ENCODE measurements around the gene DBNDD2. TPM values are rescaled to one million over a fixed set of nuclear protein-coding genes. Genes with fewer than 3 reads are reported as not detected.
A peak's percentile ranks its signal among the peaks of the same experiment; 100 is the strongest.

The DBNDD2 gene
- total and polyA plus RNA-seq, 2 donors (not counting 1 experiment from before 2014, with no cell fraction given): 4.8 to 51.8 TPM

DNA sequence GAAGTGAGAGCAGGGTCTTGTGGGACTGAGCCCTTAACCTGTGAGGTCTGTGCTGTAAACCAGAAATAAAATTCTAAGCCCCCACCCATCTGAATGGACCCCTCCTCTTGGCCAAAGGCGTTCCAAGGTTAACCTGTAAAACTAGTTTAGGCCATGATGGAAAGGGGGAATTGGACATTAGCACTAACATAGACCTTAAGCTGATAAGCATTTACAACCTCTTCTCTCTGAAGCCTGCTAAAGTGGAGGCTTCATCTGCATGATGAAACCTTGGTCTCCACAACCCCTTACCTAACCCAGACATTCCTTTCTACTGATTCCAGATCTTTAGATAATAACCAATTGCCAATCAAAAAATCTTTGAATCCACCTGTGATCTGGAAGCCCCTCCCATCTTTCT is 33.7 kb downstream of the DBNDD2 start:
- DNase-seq (ENCODE audit: low read depth in 2 of 2): no peak

DNA sequence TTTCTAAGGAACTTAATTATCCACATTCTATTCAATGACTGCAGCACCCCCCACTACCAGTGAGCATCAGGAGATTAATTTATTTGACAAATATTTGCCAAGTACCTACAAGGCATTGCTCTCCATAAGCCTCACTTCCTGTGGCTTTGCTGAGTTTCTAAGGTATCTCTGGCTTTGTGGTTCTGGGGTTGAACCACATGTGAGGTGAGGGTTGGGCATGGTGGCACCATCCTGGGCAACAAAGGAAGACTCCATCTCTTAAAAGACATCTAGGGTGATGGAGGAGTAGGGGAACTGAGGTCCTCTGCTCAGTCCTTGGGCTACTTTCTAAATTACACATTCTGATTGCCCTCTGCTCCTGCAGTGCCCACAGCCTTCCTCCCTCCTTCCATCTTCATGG is 36.0 kb downstream of the DBNDD2 start:
- Histone ChIP-seq H3K27ac (ENCODE audit: insufficient read depth, low read length) (no peak overlapping the region), H3K4me1 (ENCODE audit: control insufficient read depth, extremely low read depth, insufficient read depth, low read length) (no peaks in the 10 kb centered on the region), H3K79me2 (ENCODE audit: control insufficient read depth, insufficient read depth, low read length) (no peaks in the 10 kb centered on the region), H2AFZ (ENCODE audit: low read length) (no peak overlapping the region), H3K9ac (ENCODE audit: insufficient read depth, low read length) (no peak overlapping the region), H3K4me2 (ENCODE audit: extremely low read depth, insufficient read depth, low read length) (no peak overlapping the region), H3K36me3 (ENCODE audit: control insufficient read depth, insufficient read depth, low read length) (no peaks in the 10 kb centered on the region), H4K20me1 (ENCODE audit: control insufficient read depth, extremely low read depth, insufficient read depth, low read length) (no peaks in the 10 kb centered on the region), H3K27me3 (ENCODE audit: control insufficient read depth, insufficient read depth, low read length) (peaks cover 14% of the 10 kb centered on the region), H3K4me3 (replicated peaks in 1 of 4; ENCODE audit: control extremely low read depth in 1 of 4, insufficient read depth in 1 of 4, low read depth in 3 of 4, low read length in 4 of 4) (no peak overlapping the region), H3K9me3 (ENCODE audit: control insufficient read depth, insufficient read depth, low read depth, low read length) (no peaks in the 10 kb centered on the region)
- TF ChIP-seq, protein P1, sequence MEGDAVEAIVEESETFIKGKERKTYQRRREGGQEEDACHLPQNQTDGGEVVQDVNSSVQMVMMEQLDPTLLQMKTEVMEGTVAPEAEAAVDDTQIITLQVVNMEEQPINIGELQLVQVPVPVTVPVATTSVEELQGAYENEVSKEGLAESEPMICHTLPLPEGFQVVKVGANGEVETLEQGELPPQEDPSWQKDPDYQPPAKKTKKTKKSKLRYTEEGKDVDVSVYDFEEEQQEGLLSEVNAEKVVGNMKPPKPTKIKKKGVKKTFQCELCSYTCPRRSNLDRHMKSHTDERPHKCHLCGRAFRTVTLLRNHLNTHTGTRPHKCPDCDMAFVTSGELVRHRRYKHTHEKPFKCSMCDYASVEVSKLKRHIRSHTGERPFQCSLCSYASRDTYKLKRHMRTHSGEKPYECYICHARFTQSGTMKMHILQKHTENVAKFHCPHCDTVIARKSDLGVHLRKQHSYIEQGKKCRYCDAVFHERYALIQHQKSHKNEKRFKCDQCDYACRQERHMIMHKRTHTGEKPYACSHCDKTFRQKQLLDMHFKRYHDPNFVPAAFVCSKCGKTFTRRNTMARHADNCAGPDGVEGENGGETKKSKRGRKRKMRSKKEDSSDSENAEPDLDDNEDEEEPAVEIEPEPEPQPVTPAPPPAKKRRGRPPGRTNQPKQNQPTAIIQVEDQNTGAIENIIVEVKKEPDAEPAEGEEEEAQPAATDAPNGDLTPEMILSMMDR (conservative IDR thresholded peaks at IDR 0.05 in 1 of 2, IDR thresholded peaks at IDR 0.05 in 1 of 2; ENCODE audit: low read depth in 1 of 2, low read length in 2 of 2): no peak
- no peak for TF ChIP-seq EZH2 (IDR thresholded peaks at IDR 0.05; ENCODE audit: low read length, missing control alignments)
- DNase-seq (ENCODE audit: low read depth in 2 of 2): no peak

More for the DNA sequence above, 33.7 kb downstream of the DBNDD2 start:
- H3K4me3 ChIP-seq (replicated peaks in 1 of 4; ENCODE audit: control extremely low read depth in 1 of 4, insufficient read depth in 1 of 4, low read depth in 3 of 4, low read length in 4 of 4): no peak overlapping the region
- H2AFZ ChIP-seq (ENCODE audit: low read length): no peak overlapping the region
- H3K27ac ChIP-seq (ENCODE audit: insufficient read depth, low read length): no peak overlapping the region
- peaks cover 14% of the 10 kb centered on the region for H3K27me3 ChIP-seq (ENCODE audit: control insufficient read depth, insufficient read depth, low read length)
- H4K20me1 ChIP-seq (ENCODE audit: control insufficient read depth, extremely low read depth, insufficient read depth, low read length): no peaks in the 10 kb centered on the region
- no peak for TF ChIP-seq EZH2 (IDR thresholded peaks at IDR 0.05; ENCODE audit: low read length, missing control alignments)
- TF ChIP-seq, protein P1 (conservative IDR thresholded peaks at IDR 0.05 in 1 of 2, IDR thresholded peaks at IDR 0.05 in 1 of 2; ENCODE audit: low read depth in 1 of 2, low read length in 2 of 2): no peak
- no peaks in the 10 kb centered on the region for H3K36me3 ChIP-seq (ENCODE audit: control insufficient read depth, insufficient read depth, low read length)
- no peaks in the 10 kb centered on the region for H3K4me1 ChIP-seq (ENCODE audit: control insufficient read depth, extremely low read depth, insufficient read depth, low read length)
- H3K4me2 ChIP-seq (ENCODE audit: extremely low read depth, insufficient read depth, low read length): no peak overlapping the region
- no peaks in the 10 kb centered on the region for H3K9me3 ChIP-seq (ENCODE audit: control insufficient read depth, insufficient read depth, low read depth, low read length)
- H3K79me2 ChIP-seq (ENCODE audit: control insufficient read depth, insufficient read depth, low read length): no peaks in the 10 kb centered on the region
- no peak overlapping the region for H3K9ac ChIP-seq (ENCODE audit: insufficient read depth, low read length)

DNA sequence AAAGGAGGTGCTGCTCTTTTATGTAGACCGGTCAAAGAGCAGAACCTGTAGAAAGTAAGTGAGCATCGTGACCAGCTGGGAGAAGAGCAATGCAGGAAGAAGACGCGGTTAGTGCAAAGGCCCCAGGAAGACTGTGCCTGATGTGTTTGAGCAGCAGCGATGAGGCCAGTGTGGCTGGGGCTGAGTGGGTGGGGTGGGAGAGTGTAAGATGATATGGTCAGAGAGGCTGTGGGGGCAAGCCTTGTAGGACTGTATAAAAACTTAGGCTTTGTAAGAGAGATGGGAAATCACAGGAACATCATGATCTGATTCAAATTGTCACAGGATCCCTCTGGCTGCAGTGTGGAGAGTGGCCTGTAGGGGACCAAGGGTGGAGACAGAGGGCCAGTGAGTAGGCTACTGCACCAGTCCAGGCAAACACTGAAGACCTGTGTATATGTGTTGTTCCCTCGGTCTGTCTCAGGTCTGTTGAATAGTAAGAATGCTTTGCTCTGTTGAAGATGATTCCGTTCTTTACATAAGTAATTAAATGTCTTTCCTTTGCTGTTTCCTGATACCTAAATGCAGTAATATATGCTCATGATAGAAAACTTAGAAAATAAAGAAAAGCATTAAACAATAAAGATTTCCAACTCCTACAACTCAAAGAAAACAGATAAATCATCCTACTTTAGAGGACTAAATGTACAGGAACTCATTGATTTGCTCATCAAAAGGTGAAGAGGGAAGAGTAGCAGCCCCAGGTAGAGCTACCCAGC is 37.9 kb downstream of the DBNDD2 start:
- no peak for DNase-seq (ENCODE audit: low read depth in 2 of 2)
- no peak for TF ChIP-seq EZH2 (IDR thresholded peaks at IDR 0.05; ENCODE audit: low read length, missing control alignments)
- TF ChIP-seq, protein P1 (conservative IDR thresholded peaks at IDR 0.05 in 1 of 2, IDR thresholded peaks at IDR 0.05 in 1 of 2; ENCODE audit: low read depth in 1 of 2, low read length in 2 of 2): peak; percentile 32 to 58
- no peaks in the 10 kb centered on the region for H3K79me2 ChIP-seq (ENCODE audit: control insufficient read depth, insufficient read depth, low read length)

More for the DNA sequence above, 37.9 kb downstream of the DBNDD2 start:
- Histone ChIP-seq H3K9ac (ENCODE audit: insufficient read depth, low read length) (no peak overlapping the region), H3K4me3 (replicated peaks in 1 of 4; ENCODE audit: control extremely low read depth in 1 of 4, insufficient read depth in 1 of 4, low read depth in 3 of 4, low read length in 4 of 4) (no peak overlapping the region), H3K27ac (ENCODE audit: insufficient read depth, low read length) (no peak overlapping the region), H3K4me1 (ENCODE audit: control insufficient read depth, extremely low read depth, insufficient read depth, low read length) (no peaks in the 10 kb centered on the region), H3K27me3 (ENCODE audit: control insufficient read depth, insufficient read depth, low read length) (peaks cover 14% of the 10 kb centered on the region), H3K4me2 (ENCODE audit: extremely low read depth, insufficient read depth, low read length) (no peak overlapping the region), H4K20me1 (ENCODE audit: control insufficient read depth, extremely low read depth, insufficient read depth, low read length) (no peaks in the 10 kb centered on the region), H3K9me3 (ENCODE audit: control insufficient read depth, insufficient read depth, low read depth, low read length) (no peaks in the 10 kb centered on the region), H2AFZ (ENCODE audit: low read length) (no peak overlapping the region), H3K36me3 (ENCODE audit: control insufficient read depth, insufficient read depth, low read length) (no peaks in the 10 kb centered on the region)
